Heart left ventricle (tissue), 16 donors: ENCODE data around the gene TIGD2. TPM values are rescaled to one million over a fixed set of nuclear protein-coding genes. Genes with fewer than 3 reads are reported as not detected.

ENCODE experiments used
- ATAC-seq, 4 donors: fragments of 200-7000 bp; cut with Tn5 transposase; one replicate each; pipeline ENCODE4 v1.9.1; 2020 to 2022; ENCODE audit warnings: moderate library complexity in 4 of 4, mild to moderate bottlenecking in 3 of 4, moderate number of reproducible peaks in 1 of 4
- DNase-seq, 5 donors: peaks; one replicate each; pipeline ENCODE4 v3.0.0-alpha.2; 2020
- H3K27ac ChIP-seq, 12 donors: fragments of 200-600 bp; sonication (generic) in 4 of 12; one replicate each; pipeline versions ENCODE4 v1.5.0 to v1.8.0; 2016 to 2022; ENCODE audit warnings: mild to moderate bottlenecking in 2 of 12
- H3K27me3 ChIP-seq, 9 donors: fragments of 200-600 bp; sonication (generic) in 2 of 9; one replicate each; pipeline versions ENCODE4 v1.5.1 to v1.8.0; 2016 to 2022; ENCODE audit warnings: mild to moderate bottlenecking in 3 of 9
- H3K36me3 ChIP-seq, 9 donors: fragments of 200-600 bp; sonication (generic) in 2 of 9; one replicate each; pipeline versions ENCODE4 v1.5.0 to v1.8.0; 2018 to 2022; ENCODE audit warnings: mild to moderate bottlenecking in 2 of 9
- H3K4me1 ChIP-seq, 12 donors: fragments of 200-600 bp; sonication (generic) in 4 of 12; one replicate each; pipeline versions ENCODE4 v1.5.0 to v1.8.0; 2016 to 2022; ENCODE audit warnings: mild to moderate bottlenecking in 3 of 12
- H3K4me3 ChIP-seq, 12 donors: fragments of 200-600 bp; sonication (generic) in 4 of 12; one replicate each; pipeline versions ENCODE4 v1.5.0 to v1.8.0; 2017 to 2022; ENCODE audit warnings: mild to moderate bottlenecking in 9 of 12, moderate library complexity in 4 of 12
- H3K9me3 ChIP-seq, 12 donors: fragments of 200-600 bp; sonication (generic) in 4 of 12; one replicate each; pipeline versions ENCODE4 v1.5.0 to v1.8.0; 2016 to 2022; ENCODE audit warnings: mild to moderate bottlenecking in 1 of 12
- POLR2A ChIP-seq, 2 donors: fragments of 450-650 bp; IDR thresholded peaks; one replicate each; pipeline ENCODE4 v1.6.1; 2017; ENCODE audit warnings: antibody characterized with exemption in 2 of 2, mild to moderate bottlenecking in 2 of 2, moderate library complexity in 2 of 2
- WGBS, 4 donors: extraction: QIAGEN DNeasy Blood & Tissue Kit in 2 of 4; methylation state at CpG; one replicate each; pipeline versions ENCODE4 v1.1.5 to v1.1.7; 2013 to 2018; 5-methylcytosine and 5-hydroxymethylcytosine counted together
- intact Hi-C, 10 donors: fragments of 100-400 bp; cut with DNase I; formaldehyde crosslinking; loops; one replicate each; pipeline versions ENCODE4 v1.11.1 to v1.14.2; 2022
- polyA plus RNA-seq, 2 donors: library from polyadenylated mRNA; stranded (reverse); fragments of 200-250 nt; gene quantifications; one replicate each; pipeline ENCODE4 v1.2.3, GENCODE V29; 2013
- total RNA-seq, 9 donors: library from RNA; depleted of rRNA in 2 of 9; stranded (reverse); fragments of >200 nt in 2 of 9; fragmentation: NEBNext Ultra II Directional in 3 of 9; extraction: Animal tissue kit (Norgen Biotek cat#: 25700) in 3 of 9; gene quantifications; one replicate each; pipeline versions ENCODE4 v1.1.0 to v1.2.4, GENCODE V29; 2016 to 2023
- TF ChIP-seq, protein P1 (sequence below), 12 donors: fragments of 200-600 bp; sonication (generic) in 4 of 12; IDR thresholded peaks; one replicate each; pipeline versions ENCODE4 v1.5.0 to v1.8.0; 2018 to 2022; ENCODE audit warnings: antibody characterized with exemption in 12 of 12, mild to moderate bottlenecking in 5 of 12
- donor health status: ischemic (EF 13 %, LVEDD 7.1; RV severe dilation, severe dysfunction).
- donor health status: healthy with polysubstance abuse.
- donor health status: DM: no; HTN: yes; CAD: no.
- donor health status: DM: no; HTN: no; CAD: no.
- donor health status: ischemic (EF 25% LVEDD 6.9; RV normal size, moderate dysfunction).
- donor health status: ischemic (EF 25% LVEDD 5.7; RV mildly dilated, moderate dysfunction).
- donor health status: healthy.
- donor health status: DM: yes; HTN: yes; CAD: no.
- donor health status: ischemic (EF 35%, LVEDD 5.7; RV mildly dilated, moderate dysfunction).
- donor health status: nonischemic (EF 11% LVEDD 7.7; RV severe dilation, severe dysfunction).
- donor health status: DM: yes; HTN: yes; CAD: no.
- donor health status: PGD.
- donor health status: ischemic (EF 29% LVEDD 5.4; RV normal size, mild dysfunction).
- donor health status: nonischemic (EF 23%, LVEDD 6.1; RV moderate dilation, normal function).

TIGD2 gene
- total and polyA plus RNA-seq, 11 donors: 1.1 to 3.9 (median 2.1) TPM

DNA sequence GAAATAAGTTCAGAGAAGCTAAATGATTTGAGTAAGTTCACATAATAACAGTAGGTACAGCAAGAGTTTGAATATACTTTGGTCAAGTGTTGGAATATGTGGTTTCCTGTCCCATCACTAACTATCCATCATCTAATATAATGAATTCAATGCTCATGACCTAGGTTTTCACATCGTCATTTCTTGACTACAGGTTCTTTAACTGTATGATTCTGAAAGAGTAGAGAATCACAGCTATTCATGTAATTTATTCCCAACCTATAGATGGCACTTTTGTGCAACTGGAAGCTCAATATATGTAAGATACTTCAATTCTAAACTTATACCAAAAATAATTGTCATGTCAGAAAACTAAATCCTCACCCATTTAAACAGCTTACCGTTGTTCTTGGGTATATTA lies 53.1 kb downstream of the TIGD2 start:
- H3K36me3 ChIP-seq: no peaks in the 10 kb centered on the region
- no peak overlapping the region for H3K4me3 ChIP-seq
- 50 to 80% (median 55%) methylated on average over 2 of the region's 2 CpGs for WGBS, 4 donors
- intact Hi-C loops: loop anchor here in 6 of 10 donors (5.0 to 10.0 kb wide), 4 partner anchors 268 to 740 kb away; no protein-coding TSS in a partner anchor
- no peaks in the 10 kb centered on the region for H3K27me3 ChIP-seq
- ATAC-seq (no peak), DNase-seq (no peak)
- TF ChIP-seq, protein P1, sequence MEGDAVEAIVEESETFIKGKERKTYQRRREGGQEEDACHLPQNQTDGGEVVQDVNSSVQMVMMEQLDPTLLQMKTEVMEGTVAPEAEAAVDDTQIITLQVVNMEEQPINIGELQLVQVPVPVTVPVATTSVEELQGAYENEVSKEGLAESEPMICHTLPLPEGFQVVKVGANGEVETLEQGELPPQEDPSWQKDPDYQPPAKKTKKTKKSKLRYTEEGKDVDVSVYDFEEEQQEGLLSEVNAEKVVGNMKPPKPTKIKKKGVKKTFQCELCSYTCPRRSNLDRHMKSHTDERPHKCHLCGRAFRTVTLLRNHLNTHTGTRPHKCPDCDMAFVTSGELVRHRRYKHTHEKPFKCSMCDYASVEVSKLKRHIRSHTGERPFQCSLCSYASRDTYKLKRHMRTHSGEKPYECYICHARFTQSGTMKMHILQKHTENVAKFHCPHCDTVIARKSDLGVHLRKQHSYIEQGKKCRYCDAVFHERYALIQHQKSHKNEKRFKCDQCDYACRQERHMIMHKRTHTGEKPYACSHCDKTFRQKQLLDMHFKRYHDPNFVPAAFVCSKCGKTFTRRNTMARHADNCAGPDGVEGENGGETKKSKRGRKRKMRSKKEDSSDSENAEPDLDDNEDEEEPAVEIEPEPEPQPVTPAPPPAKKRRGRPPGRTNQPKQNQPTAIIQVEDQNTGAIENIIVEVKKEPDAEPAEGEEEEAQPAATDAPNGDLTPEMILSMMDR (IDR thresholded peaks at IDR 0.05): no peak
- TF ChIP-seq POLR2A (IDR thresholded peaks at IDR 0.05): no peak
- no peak overlapping the region for H3K27ac ChIP-seq
- no peaks in the 10 kb centered on the region for H3K4me1 ChIP-seq
- H3K9me3 ChIP-seq: peaks cover 0 to 3% (median 0%) of the 10 kb centered on the region in 12 donors

Other genes starting within 250 kb of the TIGD2 start
- 10 to 100 TPM in 6 of 9 donors, 1 to 10 TPM in 3; 7.0 to 30.4 (median 11.7) TPM for gene FAM13A, start 54.3 kb upstream of the TIGD2 start, total RNA-seq
- gene FAM13A, start 54.3 kb upstream of the TIGD2 start, polyA plus RNA-seq: 1 to 10 TPM; 3.7 to 5.8 TPM
- 10 to 100 TPM in 7 of 9 donors, 1 to 10 TPM in 2; 6.3 to 16.5 (median 13.8) TPM for gene GPRIN3, start 196.3 kb downstream of the TIGD2 start, total RNA-seq
- 1 to 10 TPM; 2.4 to 4.4 TPM for gene GPRIN3, start 196.3 kb downstream of the TIGD2 start, polyA plus RNA-seq